Muscle of arm (tissue), 12 donors: ENCODE data around the gene ROR2. TPM values are rescaled to one million over a fixed set of nuclear protein-coding genes. Genes with fewer than 3 reads are reported as not detected.

Source experiments
- DNase-seq: peaks from one replicate; pipeline ENCODE4 v3.0.0-alpha.2; 2013
- polyA plus RNA-seq, 12 donors: library from polyadenylated mRNA; unstranded; fragments of 120-200 nt; gene quantifications; one replicate each; pipeline ENCODE4 v1.2.1, GENCODE V29; 2013; ENCODE audit not compliant: insufficient read length in 12 of 12

The ROR2 gene
- polyA plus RNA-seq, 12 donors, result 1.7 to 13.4 (median 3.2) TPM; not detected in 1

- DNase-seq, result no peak
Measured at GRCh38 chr9:91718071-91718470, 232.0 kb downstream of the ROR2 start.

DNA sequence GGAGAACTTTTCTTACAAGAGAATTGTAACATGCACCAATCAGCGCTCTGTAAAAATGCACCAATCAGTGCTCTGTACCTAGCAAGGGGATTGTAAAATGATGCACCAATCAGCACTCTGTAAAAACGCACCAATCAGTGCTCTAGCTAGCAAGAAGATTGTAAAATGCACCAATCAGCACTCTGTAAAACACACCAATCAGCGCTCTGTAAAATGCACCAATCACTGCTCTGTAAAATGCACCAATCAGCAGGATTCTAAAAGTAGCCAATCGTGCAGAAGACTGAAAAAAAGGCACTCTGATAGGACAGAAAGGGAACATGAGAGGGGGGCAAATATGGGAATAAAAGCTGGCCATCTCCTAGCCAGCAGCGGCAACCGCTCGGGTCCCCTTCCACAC is 233.2 kb downstream of the ROR2 start:
- no peak for DNase-seq

GRCh38 chr9:91716239-91716638 is 233.8 kb downstream of the ROR2 start:
- DNase-seq, result no peak

DNA sequence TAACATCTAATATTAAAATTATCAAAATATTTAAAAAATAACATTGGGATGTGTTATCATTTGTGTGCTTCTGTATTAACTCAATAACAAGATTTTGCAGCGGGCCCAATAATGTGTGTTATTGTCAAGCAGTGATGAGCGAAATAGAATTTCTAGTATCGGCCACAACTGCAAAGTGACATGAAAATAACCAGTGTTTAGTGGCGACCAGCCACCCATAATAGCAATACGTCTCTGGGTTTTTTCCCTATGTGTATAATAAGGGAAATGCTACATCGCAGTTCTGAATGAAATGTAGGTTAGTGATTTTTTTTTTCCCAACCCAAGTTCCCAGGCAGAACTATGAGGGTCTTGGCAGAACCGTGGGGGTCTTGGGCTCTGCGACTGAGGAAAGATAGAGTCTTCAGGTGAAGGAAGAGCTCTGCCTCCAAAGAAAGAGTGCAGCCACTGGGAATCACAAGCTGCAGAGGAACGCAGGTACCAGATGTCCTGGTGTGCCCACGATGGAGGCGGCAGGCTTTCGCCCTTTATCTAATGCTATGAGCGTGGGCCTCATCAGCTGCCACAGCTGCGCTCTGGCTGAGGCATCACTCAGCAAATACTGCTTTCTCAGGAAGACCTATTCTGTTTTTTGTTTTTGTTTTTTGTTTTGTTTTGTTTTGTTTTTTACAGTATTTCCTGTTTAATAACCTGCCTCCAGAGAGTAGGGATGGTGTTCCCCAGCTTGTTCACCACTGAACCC is 235.0 kb downstream of the ROR2 start:
- DNase-seq, result no peak

DNA sequence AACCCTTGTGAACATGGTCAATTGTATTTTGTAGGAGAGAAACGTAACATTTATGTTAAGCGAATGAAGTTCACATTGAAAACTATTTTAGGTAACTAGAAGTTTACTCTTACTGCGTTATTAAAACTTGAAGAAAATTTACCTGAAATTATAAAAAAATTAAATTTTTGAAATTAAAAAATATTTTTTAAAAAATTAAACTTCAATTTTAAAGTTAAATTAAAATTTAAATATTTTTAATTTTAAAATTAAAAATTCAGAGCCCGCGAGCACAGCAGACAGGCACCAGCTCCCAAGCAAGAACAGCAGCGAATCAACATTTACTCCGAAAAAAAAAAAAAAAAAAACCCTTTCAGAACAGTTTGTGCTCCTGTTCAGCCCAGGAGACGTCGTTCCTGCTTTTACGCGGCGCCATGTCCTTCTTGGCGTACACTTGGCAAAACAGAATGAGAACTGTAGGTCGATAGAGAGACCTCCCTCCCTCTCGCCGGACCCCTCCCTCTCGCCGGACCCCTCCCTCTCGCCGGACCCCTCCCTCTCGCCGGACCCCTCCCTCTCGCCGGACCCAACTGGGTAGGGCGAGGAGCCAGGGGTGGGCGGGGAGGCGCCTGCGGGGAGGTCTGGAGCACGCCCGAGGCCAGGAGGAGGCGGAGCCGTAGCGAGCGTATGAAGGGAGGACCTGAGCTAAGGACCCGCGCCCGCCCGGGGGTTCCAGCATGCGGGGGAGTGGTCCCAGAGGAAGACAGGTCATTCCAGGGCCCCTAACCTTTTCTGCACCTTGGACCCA is 235.8 kb downstream of the ROR2 start:
- DNase-seq, result peak; percentile 55

- DNase-seq, result no peak
Measured at GRCh38 chr9:91712811-91713210, 237.2 kb downstream of the ROR2 start.

DNA sequence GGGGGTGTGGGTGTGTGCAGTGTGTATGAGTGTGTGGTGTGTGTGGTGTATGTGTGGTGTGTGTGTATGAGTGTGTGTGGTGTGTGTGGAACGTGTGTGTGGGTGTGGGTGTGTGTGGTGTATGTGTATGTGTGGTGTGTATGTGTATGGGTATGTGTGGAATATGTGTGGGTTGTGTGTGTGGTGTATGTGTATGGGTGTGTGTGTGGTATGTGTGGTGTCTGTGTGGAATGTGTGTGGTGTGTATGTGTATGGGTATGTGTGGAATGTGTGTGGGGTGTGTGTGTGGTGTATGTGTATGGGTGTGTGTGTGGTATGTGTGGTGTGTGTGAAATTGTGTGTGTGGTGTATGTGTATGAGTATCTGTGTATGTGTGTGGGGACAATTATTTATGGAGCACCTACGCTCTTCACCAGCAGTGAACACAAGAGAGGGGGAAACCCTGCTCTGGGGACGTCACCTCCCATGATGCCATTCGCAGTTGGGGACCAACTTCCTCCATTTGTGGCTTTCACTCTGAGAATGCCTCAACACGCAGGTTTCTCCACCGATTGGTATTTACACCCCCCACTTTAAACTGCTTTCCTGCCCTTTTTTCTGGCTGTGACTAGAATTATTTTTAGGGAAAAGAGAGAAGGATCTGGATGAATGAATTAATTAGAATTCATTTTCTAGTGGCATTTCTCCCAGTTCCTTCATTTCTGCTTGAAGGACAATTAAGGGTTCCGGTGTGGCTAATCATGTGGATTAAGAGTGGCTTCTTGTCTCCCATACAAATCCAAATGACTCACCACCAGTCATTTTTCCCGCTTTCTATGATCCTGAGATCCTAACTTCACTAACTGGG is 238.1 kb downstream of the ROR2 start:
- DNase-seq, result no peak

DNA sequence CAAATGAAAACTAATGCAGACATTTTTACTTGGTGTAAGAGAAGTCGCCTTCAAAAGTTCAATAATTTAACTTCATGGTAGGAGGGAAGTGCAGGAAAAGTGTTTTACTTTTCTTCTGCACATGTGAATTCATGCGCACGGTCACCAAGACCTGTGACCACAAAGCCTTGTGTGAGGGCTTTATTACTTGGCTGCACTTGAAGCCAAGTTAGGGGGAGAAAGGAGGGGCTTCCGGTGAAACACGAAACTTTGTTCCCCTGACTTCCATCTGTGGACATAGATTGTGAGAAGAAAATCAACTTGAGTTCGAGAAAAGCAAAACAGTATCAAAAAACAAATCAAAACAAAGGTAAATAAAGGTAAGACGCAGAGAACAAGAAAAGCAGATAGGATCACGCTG is 239.9 kb downstream of the ROR2 start:
- no peak for DNase-seq

GRCh38 chr9:91705386-91705785 is 244.6 kb downstream of the ROR2 start:
- no peak for DNase-seq

DNA sequence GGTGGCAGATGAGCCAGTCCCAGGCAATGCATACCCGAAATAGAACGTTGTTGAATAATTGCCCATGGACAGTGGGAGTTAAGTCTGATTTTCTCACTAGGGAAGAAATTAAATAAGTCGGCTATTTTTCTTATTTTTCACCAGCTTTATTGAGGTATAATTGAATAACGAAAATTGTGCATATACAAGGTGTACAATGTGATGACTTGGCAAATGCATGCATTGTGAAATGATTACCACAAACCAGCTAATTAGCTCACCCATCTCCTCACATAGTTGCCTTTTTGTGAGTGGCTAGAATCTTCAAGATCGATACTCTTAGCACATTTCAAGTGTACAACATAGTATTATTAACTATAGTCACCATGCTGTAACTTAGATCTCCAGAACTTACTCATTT is 249.6 kb downstream of the ROR2 start:
- DNase-seq, result no peak

- no peak for DNase-seq
Measured at GRCh38 chr9:91698266-91698665, 251.8 kb downstream of the ROR2 start.

DNA sequence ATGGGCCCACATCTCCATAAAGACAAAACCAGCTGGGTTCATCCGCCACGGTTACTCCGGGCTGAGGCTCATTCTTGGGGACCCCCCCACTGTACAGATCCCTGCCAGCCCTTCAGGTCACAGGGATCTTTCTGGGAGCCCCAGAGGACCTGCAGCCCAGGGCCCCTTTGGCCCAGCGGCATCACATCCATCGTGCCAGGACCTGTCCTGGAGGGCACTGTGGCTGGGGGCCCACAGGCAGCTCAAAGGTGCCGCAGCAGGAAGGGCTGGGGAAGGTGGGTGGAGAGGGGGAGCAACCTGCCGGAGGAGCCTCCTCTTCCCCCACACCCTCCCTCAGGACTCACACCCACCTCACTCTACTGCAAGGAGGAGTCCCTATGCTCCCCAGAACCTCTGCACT is 252.8 kb downstream of the ROR2 start:
- DNase-seq, result no peak

GRCh38 chr9:91694081-91694870 is 255.8 kb downstream of the ROR2 start:
- DNase-seq, result no peak

GRCh38 chr9:91693226-91693625 is 256.8 kb downstream of the ROR2 start:
- no peak for DNase-seq

GRCh38 chr9:91690540-91691249 is 259.3 kb downstream of the ROR2 start:
- no peak for DNase-seq

- no peak for DNase-seq
Measured at GRCh38 chr9:91689006-91689405, 261.0 kb downstream of the ROR2 start.

DNA sequence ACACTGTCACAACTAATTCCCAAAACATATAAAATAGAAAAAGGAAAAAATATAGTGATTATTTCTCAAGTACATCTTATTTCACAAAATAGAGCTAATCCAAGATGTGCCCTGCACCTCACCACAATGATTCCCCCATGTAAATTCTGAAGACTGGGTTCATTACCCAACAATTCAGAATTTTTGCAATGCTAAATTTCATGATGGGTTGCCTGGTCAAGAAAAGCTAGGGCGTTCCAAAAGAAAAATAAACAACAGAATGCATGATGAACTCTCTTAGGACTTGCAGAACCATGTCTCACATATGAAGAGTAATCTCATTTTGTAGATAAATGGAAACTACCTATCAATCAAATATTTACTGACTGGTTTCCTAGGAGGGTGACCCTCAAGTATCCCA is 266.8 kb downstream of the ROR2 start:
- DNase-seq, result no peak

DNA sequence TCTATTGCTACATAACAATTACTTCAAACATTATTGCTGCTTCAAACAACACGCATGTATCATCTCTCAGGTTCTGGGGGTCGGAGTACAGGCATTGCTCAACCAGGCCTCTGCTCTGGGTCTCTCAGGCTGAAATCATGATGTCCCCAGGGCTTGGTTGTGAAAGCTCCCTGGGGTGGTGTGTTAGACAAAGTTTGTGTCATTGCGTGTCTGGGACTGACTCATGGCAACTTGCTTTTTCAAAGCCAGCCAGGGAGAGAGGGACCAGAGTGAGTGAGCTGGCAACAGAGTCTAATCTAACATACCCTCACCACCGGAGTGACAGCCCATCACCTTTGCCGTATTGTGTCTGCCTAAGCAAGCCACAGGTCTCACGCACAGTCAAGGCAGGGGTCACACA is 267.2 kb downstream of the ROR2 start:
- DNase-seq, result no peak

GRCh38 chr9:91681461-91682305 is 268.3 kb downstream of the ROR2 start:
- peak; percentile 73 for DNase-seq

DNA sequence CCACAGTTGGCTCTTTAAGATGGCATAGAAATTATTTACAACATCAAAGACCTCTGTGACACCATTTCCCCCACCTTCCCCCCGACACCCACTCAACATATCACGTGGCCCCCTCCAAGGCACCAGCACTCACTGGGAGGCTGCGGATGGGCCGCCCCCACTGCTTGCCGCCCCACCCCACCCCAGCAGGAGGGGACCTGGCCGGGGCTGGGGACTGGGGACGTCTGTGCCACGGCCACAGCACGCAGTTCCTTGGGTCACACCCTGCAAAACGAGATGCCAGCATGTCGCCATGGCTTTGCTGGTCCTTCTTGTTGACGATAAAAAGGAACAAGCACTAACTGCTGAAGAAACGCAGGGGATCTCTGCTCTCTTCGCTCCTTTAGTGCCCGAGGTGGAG is 269.0 kb downstream of the ROR2 start:
- no peak for DNase-seq
